GM12878 (cell line): ENCODE data around the gene CLEC14A.

Experiments used
- CEBPB ChIP-seq, 2 experiments: fragments of 150-350 bp in 1 of 2; IDR thresholded peaks; 2 replicates each; pipeline ENCODE4 v1.6.1; 2012 to 2014; ENCODE audit warnings: low read depth in 2 of 2, low read length in 2 of 2, borderline replicate concordance in 1 of 2, inconsistent platforms in 1 of 2
- JUND ChIP-seq: IDR thresholded peaks from 2 replicates; pipeline ENCODE4 v1.6.1; 2012; ENCODE audit warnings: low read depth, mild to moderate bottlenecking, low read length, improper control_type of control experiment, moderate library complexity
- NR2C1 ChIP-seq: fragments of 450-650 bp; IDR thresholded peaks from 2 replicates; pipeline ENCODE4 v1.6.1; 2017; ENCODE audit warnings: antibody characterized with exemption, mild to moderate bottlenecking, moderate library complexity
- NRF1 ChIP-seq: conservative IDR thresholded peaks from 2 replicates; pipeline ENCODE4 v1.6.1; 2011; ENCODE audit warnings: mild to moderate bottlenecking, low read depth, low read length, improper control_type of control experiment
- TAF1 ChIP-seq: IDR thresholded peaks from 2 replicates; pipeline ENCODE4 v1.6.1; 2011; ENCODE audit warnings: mild to moderate bottlenecking, low read depth, low read length, borderline replicate concordance
- TF ChIP-seq, protein P1 (sequence below): IDR thresholded peaks from 2 replicates; pipeline ENCODE4 v1.6.1; 2012; ENCODE audit warnings: low read depth, low read length, improper control_type of control experiment
- TF ChIP-seq, protein P2 (sequence below): fragments of 450-650 bp; IDR thresholded peaks from 2 replicates; pipeline ENCODE4 v1.6.1; 2016; ENCODE audit warnings: mild to moderate bottlenecking, moderate library complexity, borderline replicate concordance

- no peak for TF ChIP-seq NR2C1
- TF ChIP-seq, protein P1, sequence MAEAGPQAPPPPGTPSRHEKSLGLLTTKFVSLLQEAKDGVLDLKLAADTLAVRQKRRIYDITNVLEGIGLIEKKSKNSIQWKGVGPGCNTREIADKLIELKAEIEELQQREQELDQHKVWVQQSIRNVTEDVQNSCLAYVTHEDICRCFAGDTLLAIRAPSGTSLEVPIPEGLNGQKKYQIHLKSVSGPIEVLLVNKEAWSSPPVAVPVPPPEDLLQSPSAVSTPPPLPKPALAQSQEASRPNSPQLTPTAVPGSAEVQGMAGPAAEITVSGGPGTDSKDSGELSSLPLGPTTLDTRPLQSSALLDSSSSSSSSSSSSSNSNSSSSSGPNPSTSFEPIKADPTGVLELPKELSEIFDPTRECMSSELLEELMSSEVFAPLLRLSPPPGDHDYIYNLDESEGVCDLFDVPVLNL, result no peak
- no peak for TF ChIP-seq JUND
- TF ChIP-seq CEBPB (IDR thresholded peaks at IDR 0.05; ENCODE audit: borderline replicate concordance in 1 of 2, low read depth in 2 of 2, low read length in 2 of 2), result no peak
- no peak for TF ChIP-seq TAF1
- no peak for TF ChIP-seq NRF1
- TF ChIP-seq, protein P2, sequence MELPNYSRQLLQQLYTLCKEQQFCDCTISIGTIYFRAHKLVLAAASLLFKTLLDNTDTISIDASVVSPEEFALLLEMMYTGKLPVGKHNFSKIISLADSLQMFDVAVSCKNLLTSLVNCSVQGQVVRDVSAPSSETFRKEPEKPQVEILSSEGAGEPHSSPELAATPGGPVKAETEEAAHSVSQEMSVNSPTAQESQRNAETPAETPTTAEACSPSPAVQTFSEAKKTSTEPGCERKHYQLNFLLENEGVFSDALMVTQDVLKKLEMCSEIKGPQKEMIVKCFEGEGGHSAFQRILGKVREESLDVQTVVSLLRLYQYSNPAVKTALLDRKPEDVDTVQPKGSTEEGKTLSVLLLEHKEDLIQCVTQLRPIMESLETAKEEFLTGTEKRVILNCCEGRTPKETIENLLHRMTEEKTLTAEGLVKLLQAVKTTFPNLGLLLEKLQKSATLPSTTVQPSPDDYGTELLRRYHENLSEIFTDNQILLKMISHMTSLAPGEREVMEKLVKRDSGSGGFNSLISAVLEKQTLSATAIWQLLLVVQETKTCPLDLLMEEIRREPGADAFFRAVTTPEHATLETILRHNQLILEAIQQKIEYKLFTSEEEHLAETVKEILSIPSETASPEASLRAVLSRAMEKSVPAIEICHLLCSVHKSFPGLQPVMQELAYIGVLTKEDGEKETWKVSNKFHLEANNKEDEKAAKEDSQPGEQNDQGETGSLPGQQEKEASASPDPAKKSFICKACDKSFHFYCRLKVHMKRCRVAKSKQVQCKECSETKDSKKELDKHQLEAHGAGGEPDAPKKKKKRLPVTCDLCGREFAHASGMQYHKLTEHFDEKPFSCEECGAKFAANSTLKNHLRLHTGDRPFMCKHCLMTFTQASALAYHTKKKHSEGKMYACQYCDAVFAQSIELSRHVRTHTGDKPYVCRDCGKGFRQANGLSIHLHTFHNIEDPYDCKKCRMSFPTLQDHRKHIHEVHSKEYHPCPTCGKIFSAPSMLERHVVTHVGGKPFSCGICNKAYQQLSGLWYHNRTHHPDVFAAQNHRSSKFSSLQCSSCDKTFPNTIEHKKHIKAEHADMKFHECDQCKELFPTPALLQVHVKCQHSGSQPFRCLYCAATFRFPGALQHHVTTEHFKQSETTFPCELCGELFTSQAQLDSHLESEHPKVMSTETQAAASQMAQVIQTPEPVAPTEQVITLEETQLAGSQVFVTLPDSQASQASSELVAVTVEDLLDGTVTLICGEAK, result no peak
These were observed 30.6 kb upstream of the CLEC14A start for GRCh38 chr14:38286452-38286851.
